HCT116 (cell line): ENCODE measurements around the gene MYLK. TPM values are rescaled to one million over a fixed set of nuclear protein-coding genes. Genes with fewer than 3 reads are reported as not detected.

Experiments
- ATAC-seq: fragments of 200-7000 bp; cut with Tn5 transposase; 2 replicates; pipeline ENCODE4 v1.9.1; 2020; ENCODE audit warnings: mild to moderate bottlenecking, moderate library complexity
- BruUV-seq: library from RNA; stranded (reverse); fragments of 400-500 nt; replicated peaks from 2 replicates; lab custom pipeline; 2021; lab: Mats Ljungman, UMichigan
- CTCF ChIA-PET: fragments of 300-600 bp; sonication (Branson Sonifier 250); formaldehyde crosslinking; loops from one replicate; lab custom pipeline; 2021; ENCODE audit warnings: antibody characterized with exemption; lab: Charles Lee
- POLR2A ChIA-PET: fragments of 300-600, 350-600 bp; sonication (Branson Sonifier 250); formaldehyde crosslinking; loops from one replicate; lab custom pipeline; 2021; ENCODE audit warnings: antibody characterized with exemption; lab: Charles Lee
- RAD21 ChIA-PET, 2 experiments: fragments of 300-600 bp; sonication (Branson Sonifier 250); formaldehyde crosslinking; loops; one replicate each; lab custom pipeline; 2023; ENCODE audit warnings: low total read pairs in 2 of 2; ENCODE audit not compliant: uncharacterized antibody in 2 of 2, unreplicated experiment in 2 of 2, low non-redundant PET in 1 of 2; lab: Charles Lee
- DNase-seq: peaks from one replicate; pipeline ENCODE4 v3.0.0-alpha.2; 2010; ENCODE audit warnings: low read depth, low spot score
- H2AFZ ChIP-seq: fragments of 200-600 bp; shearing (Covaris generic), sonication (generic); 2 replicates; pipeline ENCODE4 v1.6.1; 2017; ENCODE audit warnings: low read depth, mixed run types, mixed read lengths, antibody characterized with exemption, low read length; ENCODE audit not compliant: poor library complexity, severe bottlenecking
- H3K27ac ChIP-seq: 2 replicates; pipeline ENCODE4 v1.5.1; 2012; ENCODE audit warnings: low read depth, low read length
- H3K27me3 ChIP-seq: fragments of 200-600 bp; sonication (generic); 2 replicates; pipeline ENCODE4 v1.6.1; 2016; ENCODE audit warnings: mixed run types, low read length, mixed read lengths; ENCODE audit not compliant: insufficient read depth
- H3K36me3 ChIP-seq, 2 experiments: fragments of 200-500 bp in 1 of 2; fragments of 200-600 bp in 1 of 2; sonication (Bioruptor generic) in 1 of 2; sonication (generic) in 1 of 2; 2 replicates each; pipeline versions ENCODE4 v1.5.1 to v1.6.1; 2014 to 2016; ENCODE audit warnings: low read length in 2 of 2, inconsistent platforms in 1 of 2, mixed read lengths in 1 of 2, mixed run types in 1 of 2; ENCODE audit not compliant: insufficient read depth in 2 of 2, control insufficient read depth in 1 of 2
- H3K4me1 ChIP-seq, 2 experiments: fragments of 200-600 bp in 1 of 2; sonication (generic) in 1 of 2; 2 replicates each; pipeline versions ENCODE4 v1.5.1 to v1.6.1; 2012 to 2017; ENCODE audit warnings: low read length in 2 of 2, inconsistent platforms in 1 of 2, mild to moderate bottlenecking in 1 of 2, mixed read lengths in 1 of 2, mixed run types in 1 of 2, moderate library complexity in 1 of 2; ENCODE audit not compliant: insufficient read depth in 2 of 2, control insufficient read depth in 1 of 2
- H3K4me2 ChIP-seq: fragments of 200-600 bp; sonication (generic); 2 replicates; pipeline ENCODE4 v1.6.1; 2017; ENCODE audit warnings: mixed run types, low read length, mixed read lengths
- H3K4me3 ChIP-seq, 2 experiments: fragments of 200-600 bp in 1 of 2; sonication (generic) in 1 of 2; replicated peaks in 1 of 2; 2 replicates each; pipeline ENCODE4 v1.5.1; 2011 to 2016; ENCODE audit warnings: low read length in 2 of 2, control low read depth in 1 of 2, low read depth in 1 of 2, mild to moderate bottlenecking in 1 of 2, mixed read lengths in 1 of 2, mixed run types in 1 of 2
- H3K79me2 ChIP-seq: fragments of 200-600 bp; sonication (generic); 2 replicates; pipeline ENCODE4 v1.6.1; 2017; ENCODE audit warnings: mild to moderate bottlenecking, mixed run types, low read length, moderate library complexity, mixed read lengths; ENCODE audit not compliant: insufficient read depth
- H3K9ac ChIP-seq: fragments of 200-600 bp; sonication (generic); 2 replicates; pipeline ENCODE4 v1.6.1; 2016; ENCODE audit warnings: low read length, mixed read lengths
- H3K9me2 ChIP-seq: fragments of 200-600 bp; sonication (generic), shearing (Covaris generic); 2 replicates; pipeline ENCODE4 v1.6.1; 2017; ENCODE audit warnings: mixed run types, mild to moderate bottlenecking, moderate library complexity; ENCODE audit not compliant: insufficient read depth
- H3K9me3 ChIP-seq, 2 experiments: fragments of 200-500 bp in 1 of 2; fragments of 200-600 bp in 1 of 2; sonication (Bioruptor generic) in 1 of 2; sonication (generic) in 1 of 2; 2 replicates each; pipeline ENCODE4 v1.6.1; 2014 to 2017; ENCODE audit warnings: low read length in 2 of 2, mixed read lengths in 2 of 2, inconsistent platforms in 1 of 2, low read depth in 1 of 2, mild to moderate bottlenecking in 1 of 2, mixed run types in 1 of 2, moderate library complexity in 1 of 2; ENCODE audit not compliant: control insufficient read depth in 1 of 2, insufficient read depth in 1 of 2
- H4K20me1 ChIP-seq: fragments of 200-600 bp; sonication (generic), shearing (Covaris generic); 2 replicates; pipeline ENCODE4 v1.6.1; 2017; ENCODE audit warnings: mixed run types, mild to moderate bottlenecking, moderate library complexity; ENCODE audit not compliant: insufficient read depth
- CTCF ChIP-seq, 3 experiments: fragments of 200-600 bp in 1 of 3; sonication (generic) in 1 of 3; IDR thresholded peaks in 2 of 3; conservative IDR thresholded peaks in 1 of 3; 2 replicates each; pipeline ENCODE4 v1.5.1; 2012 to 2017; ENCODE audit warnings: low read depth in 2 of 3, low read length in 2 of 3, antibody characterized with exemption in 1 of 3, borderline replicate concordance in 1 of 3, control low read depth in 1 of 3, mild to moderate bottlenecking in 1 of 3, mixed read lengths in 1 of 3, mixed run types in 1 of 3, moderate library complexity in 1 of 3; ENCODE audit not compliant: insufficient read depth in 1 of 3
- EZH2 ChIP-seq: fragments of 200-600 bp; sonication (generic); IDR thresholded peaks from 2 replicates; pipeline ENCODE4 v1.6.1; 2017; ENCODE audit warnings: antibody characterized with exemption, mixed run types
- EZH2phosphoT487 ChIP-seq: fragments of 200-600 bp; IDR thresholded peaks from 2 replicates; pipeline ENCODE4 v1.6.1; 2018; ENCODE audit warnings: antibody characterized with exemption, borderline replicate concordance
- FOSL1 ChIP-seq: IDR thresholded peaks from 2 replicates; pipeline ENCODE4 v1.6.1; 2012; ENCODE audit warnings: low read depth
- JUND ChIP-seq: IDR thresholded peaks from 2 replicates; pipeline ENCODE4 v1.6.1; 2012
- MAX ChIP-seq: IDR thresholded peaks from 2 replicates; pipeline ENCODE4 v1.6.1; 2012
- POLR2A ChIP-seq: IDR thresholded peaks from 2 replicates; pipeline ENCODE4 v1.7.0; 2011; ENCODE audit warnings: borderline replicate concordance; ENCODE audit not compliant: insufficient read depth, insufficient read length; ENCODE audit errors: extremely low read depth
- POLR2AphosphoS5 ChIP-seq: IDR thresholded peaks from 2 replicates; pipeline ENCODE4 v1.6.1; 2011; ENCODE audit warnings: mild to moderate bottlenecking, low read depth, low read length, moderate library complexity
- RAD21 ChIP-seq: IDR thresholded peaks from 2 replicates; pipeline ENCODE4 v1.6.1; 2012; ENCODE audit warnings: low read depth, mild to moderate bottlenecking
- REST ChIP-seq: IDR thresholded peaks from 2 replicates; pipeline ENCODE4 v1.6.1; 2012; ENCODE audit warnings: low read depth
- SP1 ChIP-seq: IDR thresholded peaks from 2 replicates; pipeline ENCODE4 v1.6.1; 2012; ENCODE audit warnings: low read depth
- SRF ChIP-seq: IDR thresholded peaks from 2 replicates; pipeline ENCODE4 v1.6.1; 2012; ENCODE audit warnings: low read depth
- TCF7L2 ChIP-seq: IDR thresholded peaks from 2 replicates; pipeline ENCODE4 v1.7.0; 2011; ENCODE audit warnings: borderline replicate concordance, inconsistent platforms; ENCODE audit not compliant: insufficient read depth, insufficient read length; ENCODE audit errors: extremely low read depth
- YY1 ChIP-seq: IDR thresholded peaks from 2 replicates; pipeline ENCODE4 v1.6.1; 2011; ENCODE audit warnings: low read length, low read depth, moderate library complexity, mild to moderate bottlenecking; ENCODE audit not compliant: insufficient replicate concordance; ENCODE audit errors: extremely low read depth
- ZFX ChIP-seq: fragments of 450-650 bp; IDR thresholded peaks from 2 replicates; pipeline ENCODE4 v1.6.1; 2017
- ZNF274 ChIP-seq: fragments of 200-500 bp; sonication (Bioruptor generic); IDR thresholded peaks from 2 replicates; pipeline ENCODE4 v1.6.1; 2014; ENCODE audit warnings: mild to moderate bottlenecking, low read depth, low read length, inconsistent platforms
- intact Hi-C: fragments of 100-400 bp; cut with micrococcal nuclease; formaldehyde crosslinking; loops from 2 replicates; pipeline ENCODE4 v1.10.0; 2022
- total RNA-seq: library from RNA; stranded (reverse); gene quantifications from one replicate; pipeline ENCODE4 v1.2.1, GENCODE V29; 2021; ENCODE audit not compliant: unreplicated experiment

The MYLK gene
- total RNA-seq, 1 experiment from 2014 or later, result 3.8 TPM

GRCh38 chr3:123668906-123669305 is 215.2 kb downstream of the MYLK start:
- ChIA-PET CTCF (no interaction called here), RAD21 (no interaction called here), POLR2A (no interaction called here)
- ATAC-seq (no peak), DNase-seq (no peak)
- no peaks in the 10 kb centered on the region for H3K36me3 ChIP-seq
- no peaks in the 10 kb centered on the region for H4K20me1 ChIP-seq
- no peak overlapping the region for H3K9ac ChIP-seq
- no peaks in the 10 kb centered on the region for H3K9me2 ChIP-seq
- no peaks in the 10 kb centered on the region for H3K4me1 ChIP-seq
- no peak overlapping the region for H3K4me2 ChIP-seq
- H3K27ac ChIP-seq, result no peak overlapping the region
- intact Hi-C loops, result no loop called here
- H2AFZ ChIP-seq, result no peak overlapping the region
- no peak overlapping the region for H3K4me3 ChIP-seq
- peaks cover 5% of the 10 kb centered on the region; the same call in 1 of the 2 replicates for H3K27me3 ChIP-seq
- BruUV-seq, result no TSS peak
- TF ChIP-seq ZNF274 (no peak), EZH2 (no peak), REST (no peak), ZFX (no peak), CTCF (IDR thresholded peaks at IDR 0.05 in 2 of 3, conservative IDR thresholded peaks at IDR 0.05 in 1 of 3; ENCODE audit: borderline replicate concordance in 1 of 3, insufficient read depth in 1 of 3, low read depth in 2 of 3, low read length in 2 of 3) (no peak), POLR2A (no peak), JUND (no peak), EZH2phosphoT487 (no peak), POLR2AphosphoS5 (no peak), YY1 (no peak), SRF (no peak), RAD21 (no peak), SP1 (no peak), TCF7L2 (no peak), MAX (no peak), FOSL1 (no peak)
- H3K9me3 ChIP-seq, result no peaks in the 10 kb centered on the region
- H3K79me2 ChIP-seq, result no peaks in the 10 kb centered on the region
